ENCODE results near the gene PMPCB.
A peak's percentile ranks its signal among the peaks of the same experiment; 100 is the strongest.

PMPCB gene

DNA sequence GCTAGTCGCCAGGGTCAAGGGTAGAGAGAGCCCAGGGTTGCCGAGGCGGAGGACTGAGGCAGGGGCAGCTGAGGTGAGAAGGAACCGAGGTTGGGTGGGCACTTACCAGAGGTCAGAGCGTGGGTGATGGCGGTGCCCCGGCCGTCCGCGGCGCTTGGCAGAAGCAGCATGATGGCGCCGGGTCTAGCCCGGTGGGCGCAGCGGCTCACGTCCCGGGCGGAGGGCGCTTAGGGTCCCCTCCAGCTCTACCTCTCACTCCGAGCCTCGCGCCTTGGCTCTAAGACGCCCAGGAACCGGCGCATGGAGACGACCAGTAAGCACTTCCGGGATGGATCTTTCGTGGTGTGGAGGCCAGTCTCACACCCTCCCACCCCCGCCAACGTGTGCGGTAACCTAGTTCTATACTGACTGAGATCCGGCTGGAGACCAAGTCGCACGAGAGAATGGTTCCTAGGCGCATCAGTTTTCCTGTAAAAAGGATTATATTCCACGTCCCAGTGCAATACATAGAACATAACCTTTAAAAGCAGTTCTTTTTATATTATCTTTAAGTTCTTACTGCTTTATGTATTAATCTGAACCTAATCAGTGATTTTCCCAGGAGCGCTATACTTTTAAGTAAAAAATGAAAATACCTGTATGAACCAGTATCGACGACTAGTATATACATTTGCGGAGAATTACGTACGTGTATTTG is 47.4 kb downstream of the PMPCB start, which contains the start of gene DNAJC2:
DNAJC2 (minus strand) TSS at position 315 of the 697 bp plus-strand sequence; CDS start at position 170, 145 bp downstream.
- TF ChIP-seq, protein P1, sequence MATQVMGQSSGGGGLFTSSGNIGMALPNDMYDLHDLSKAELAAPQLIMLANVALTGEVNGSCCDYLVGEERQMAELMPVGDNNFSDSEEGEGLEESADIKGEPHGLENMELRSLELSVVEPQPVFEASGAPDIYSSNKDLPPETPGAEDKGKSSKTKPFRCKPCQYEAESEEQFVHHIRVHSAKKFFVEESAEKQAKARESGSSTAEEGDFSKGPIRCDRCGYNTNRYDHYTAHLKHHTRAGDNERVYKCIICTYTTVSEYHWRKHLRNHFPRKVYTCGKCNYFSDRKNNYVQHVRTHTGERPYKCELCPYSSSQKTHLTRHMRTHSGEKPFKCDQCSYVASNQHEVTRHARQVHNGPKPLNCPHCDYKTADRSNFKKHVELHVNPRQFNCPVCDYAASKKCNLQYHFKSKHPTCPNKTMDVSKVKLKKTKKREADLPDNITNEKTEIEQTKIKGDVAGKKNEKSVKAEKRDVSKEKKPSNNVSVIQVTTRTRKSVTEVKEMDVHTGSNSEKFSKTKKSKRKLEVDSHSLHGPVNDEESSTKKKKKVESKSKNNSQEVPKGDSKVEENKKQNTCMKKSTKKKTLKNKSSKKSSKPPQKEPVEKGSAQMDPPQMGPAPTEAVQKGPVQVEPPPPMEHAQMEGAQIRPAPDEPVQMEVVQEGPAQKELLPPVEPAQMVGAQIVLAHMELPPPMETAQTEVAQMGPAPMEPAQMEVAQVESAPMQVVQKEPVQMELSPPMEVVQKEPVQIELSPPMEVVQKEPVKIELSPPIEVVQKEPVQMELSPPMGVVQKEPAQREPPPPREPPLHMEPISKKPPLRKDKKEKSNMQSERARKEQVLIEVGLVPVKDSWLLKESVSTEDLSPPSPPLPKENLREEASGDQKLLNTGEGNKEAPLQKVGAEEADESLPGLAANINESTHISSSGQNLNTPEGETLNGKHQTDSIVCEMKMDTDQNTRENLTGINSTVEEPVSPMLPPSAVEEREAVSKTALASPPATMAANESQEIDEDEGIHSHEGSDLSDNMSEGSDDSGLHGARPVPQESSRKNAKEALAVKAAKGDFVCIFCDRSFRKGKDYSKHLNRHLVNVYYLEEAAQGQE (IDR thresholded peaks at IDR 0.05; ENCODE audit: insufficient read depth in 1 of 2, low read depth in 2 of 2, low read length in 2 of 2), result peak in 1 of 2 experiments; percentile 69; a peak in 1 of 4 replicates
- TF ChIP-seq TAF1 (IDR thresholded peaks at IDR 0.05; ENCODE audit: borderline replicate concordance, insufficient read depth, low read length), result peak; percentile 94; the same call in 1 of the 2 replicates
- peak; percentile 52 for TF ChIP-seq FOXP2 (optimal IDR thresholded peaks at IDR 0.05; ENCODE audit: borderline replicate concordance, extremely low read depth, extremely low read length, insufficient read depth)
- peak; percentile 95; the same call in 1 of the 2 replicates for TF ChIP-seq SIN3A (IDR thresholded peaks at IDR 0.05; ENCODE audit: borderline replicate concordance, insufficient read depth, low read length)
- TF ChIP-seq POLR2AphosphoS5 (IDR thresholded peaks at IDR 0.05; ENCODE audit: low read depth, low read length), result peak; percentile 95

DNA sequence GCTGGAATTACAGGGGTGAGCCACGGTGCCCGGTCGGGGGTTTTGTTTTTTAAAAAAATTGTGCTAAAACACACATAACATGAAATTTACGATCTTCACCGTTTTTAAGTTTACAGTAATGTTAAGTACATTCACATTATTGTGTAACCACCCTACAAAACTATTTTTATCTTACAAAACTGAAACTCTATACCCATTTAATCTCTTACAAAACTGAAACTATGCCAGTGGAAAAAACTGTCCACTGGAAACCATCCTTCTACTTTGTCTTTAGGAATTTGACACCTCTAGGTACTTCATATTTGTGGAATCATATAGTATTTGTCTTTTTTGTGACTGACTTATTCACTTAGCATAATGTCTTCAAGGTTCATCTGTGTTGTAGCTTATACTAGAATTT is 49.2 kb downstream of the PMPCB start:
- TF ChIP-seq, protein P1 (IDR thresholded peaks at IDR 0.05; ENCODE audit: insufficient read depth in 1 of 2, low read depth in 2 of 2, low read length in 2 of 2), result no peak
- TF ChIP-seq SIN3A (IDR thresholded peaks at IDR 0.05; ENCODE audit: borderline replicate concordance, insufficient read depth, low read length) (no peak), POLR2AphosphoS5 (IDR thresholded peaks at IDR 0.05; ENCODE audit: low read depth, low read length) (no peak), FOXP2 (optimal IDR thresholded peaks at IDR 0.05; ENCODE audit: borderline replicate concordance, extremely low read depth, extremely low read length, insufficient read depth) (no peak), TAF1 (IDR thresholded peaks at IDR 0.05; ENCODE audit: borderline replicate concordance, insufficient read depth, low read length) (no peak)

- TF ChIP-seq SIN3A (IDR thresholded peaks at IDR 0.05; ENCODE audit: borderline replicate concordance, insufficient read depth, low read length) (peak; percentile 62; the same call in 1 of the 2 replicates), POLR2AphosphoS5 (IDR thresholded peaks at IDR 0.05; ENCODE audit: low read depth, low read length) (peak; percentile 82), TAF1 (IDR thresholded peaks at IDR 0.05; ENCODE audit: borderline replicate concordance, insufficient read depth, low read length) (peak; percentile 94), FOXP2 (optimal IDR thresholded peaks at IDR 0.05; ENCODE audit: borderline replicate concordance, extremely low read depth, extremely low read length, insufficient read depth) (no peak)
- TF ChIP-seq, protein P1 (IDR thresholded peaks at IDR 0.05; ENCODE audit: insufficient read depth in 1 of 2, low read depth in 2 of 2, low read length in 2 of 2), result peak in 1 of 2 experiments; percentile 67; a peak in 2 of 4 replicates
Observed at GRCh38 chr7:103347507-103348267, 50.5 kb downstream of the PMPCB start, which contains the start of gene PSMC2. Gene PSMC2 (plus strand): TSS chr7:103347643. CDS start chr7:103347712, 69 bp downstream.

DNA sequence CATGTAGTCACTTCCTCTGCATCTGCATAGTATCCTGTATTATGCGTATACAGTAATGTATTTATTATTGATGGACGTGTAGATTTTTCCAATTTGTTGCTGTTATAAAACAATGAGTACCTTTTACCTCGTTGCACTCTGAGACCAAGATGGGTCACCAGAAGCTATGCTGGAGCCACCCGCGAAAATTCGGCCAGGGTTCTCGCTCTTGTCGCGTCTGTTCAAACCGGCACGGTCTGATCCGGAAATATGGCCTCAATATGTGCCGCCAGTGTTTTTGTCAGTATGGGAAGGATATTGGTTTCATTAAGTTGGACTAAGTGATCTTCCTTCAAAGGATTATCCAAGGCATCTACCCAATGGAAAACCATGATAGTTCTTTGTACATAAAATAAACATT is 51.2 kb downstream of the PMPCB start:
- TF ChIP-seq SIN3A (IDR thresholded peaks at IDR 0.05; ENCODE audit: borderline replicate concordance, insufficient read depth, low read length), result no peak
- TF ChIP-seq FOXP2 (optimal IDR thresholded peaks at IDR 0.05; ENCODE audit: borderline replicate concordance, extremely low read depth, extremely low read length, insufficient read depth), result no peak

DNA sequence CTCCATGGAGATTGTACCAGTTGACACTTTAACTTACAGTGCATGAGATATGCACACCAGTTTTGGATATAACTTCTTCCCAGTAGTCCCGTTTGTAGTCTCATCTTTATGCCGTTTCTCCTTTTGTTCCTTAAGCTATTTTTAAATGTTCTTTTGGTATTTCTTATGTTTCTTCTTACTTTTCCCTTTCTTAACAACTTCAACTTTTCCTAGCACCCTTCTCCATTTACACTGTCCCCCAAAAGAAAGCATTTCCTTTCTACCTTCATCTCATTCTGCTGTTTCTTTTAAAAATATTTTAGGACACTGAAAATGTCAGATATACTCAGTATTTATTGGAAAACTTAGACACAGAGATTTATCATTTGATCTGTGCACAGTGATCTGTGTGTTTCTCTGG is 51.7 kb downstream of the PMPCB start:
- TF ChIP-seq POLR2AphosphoS5 (IDR thresholded peaks at IDR 0.05; ENCODE audit: low read depth, low read length) (no peak), SIN3A (IDR thresholded peaks at IDR 0.05; ENCODE audit: borderline replicate concordance, insufficient read depth, low read length) (no peak), TAF1 (IDR thresholded peaks at IDR 0.05; ENCODE audit: borderline replicate concordance, insufficient read depth, low read length) (no peak), FOXP2 (optimal IDR thresholded peaks at IDR 0.05; ENCODE audit: borderline replicate concordance, extremely low read depth, extremely low read length, insufficient read depth) (no peak)
- TF ChIP-seq, protein P1 (IDR thresholded peaks at IDR 0.05; ENCODE audit: insufficient read depth in 1 of 2, low read depth in 2 of 2, low read length in 2 of 2), result no peak

Data from PFSK-1 (cell line).